GM21737 (cell line): ENCODE measurements around the gene KIRREL3.

ENCODE experiments used
- ATAC-seq: cut with Tn5 transposase; IDR thresholded peaks from one replicate; pipeline ENCODE4 v1.9.1; 2021; ENCODE audit warnings: mild to moderate bottlenecking, moderate library complexity; ENCODE audit not compliant: unreplicated experiment

Gene KIRREL3

DNA sequence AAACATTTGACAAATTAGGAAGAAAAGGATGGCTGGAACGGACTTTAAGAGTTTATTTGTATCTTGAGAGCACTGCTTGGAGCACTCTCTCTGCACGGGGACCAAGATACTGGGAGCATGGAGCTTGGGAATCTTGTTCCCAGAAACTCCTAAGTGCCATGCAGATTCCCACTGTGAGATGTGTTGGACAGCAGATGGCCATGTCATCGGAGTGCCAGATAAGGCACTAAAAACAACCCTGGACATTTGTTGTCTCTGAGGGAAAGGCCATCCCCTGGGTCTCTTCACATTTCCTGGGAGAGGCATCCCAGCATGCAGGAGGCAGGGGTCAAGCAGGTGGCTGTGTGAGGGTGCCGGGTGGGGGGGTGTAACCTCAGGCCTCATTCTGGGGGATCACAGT, 2.9 kb downstream of the KIRREL3 start:
- ATAC-seq, result no peak

DNA sequence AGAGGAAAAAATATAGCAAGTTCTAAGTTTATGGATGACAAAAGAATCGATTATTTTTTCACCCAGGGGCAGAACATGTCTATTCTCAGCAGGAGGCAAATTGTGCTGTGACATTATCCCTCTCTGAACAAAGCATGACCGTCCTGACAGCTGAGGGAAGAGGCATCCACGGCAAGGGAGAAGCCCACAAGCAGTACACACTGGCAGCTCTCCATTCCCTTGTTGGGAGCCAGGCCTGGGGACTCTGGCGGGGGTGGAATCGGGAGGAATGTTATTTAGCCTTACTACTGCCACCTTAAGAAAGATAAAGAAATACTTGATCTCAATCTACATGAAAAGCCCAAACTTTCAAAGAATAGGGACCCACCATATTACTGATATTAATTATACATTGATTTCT, 3.4 kb downstream of the KIRREL3 start:
- no peak for ATAC-seq

DNA sequence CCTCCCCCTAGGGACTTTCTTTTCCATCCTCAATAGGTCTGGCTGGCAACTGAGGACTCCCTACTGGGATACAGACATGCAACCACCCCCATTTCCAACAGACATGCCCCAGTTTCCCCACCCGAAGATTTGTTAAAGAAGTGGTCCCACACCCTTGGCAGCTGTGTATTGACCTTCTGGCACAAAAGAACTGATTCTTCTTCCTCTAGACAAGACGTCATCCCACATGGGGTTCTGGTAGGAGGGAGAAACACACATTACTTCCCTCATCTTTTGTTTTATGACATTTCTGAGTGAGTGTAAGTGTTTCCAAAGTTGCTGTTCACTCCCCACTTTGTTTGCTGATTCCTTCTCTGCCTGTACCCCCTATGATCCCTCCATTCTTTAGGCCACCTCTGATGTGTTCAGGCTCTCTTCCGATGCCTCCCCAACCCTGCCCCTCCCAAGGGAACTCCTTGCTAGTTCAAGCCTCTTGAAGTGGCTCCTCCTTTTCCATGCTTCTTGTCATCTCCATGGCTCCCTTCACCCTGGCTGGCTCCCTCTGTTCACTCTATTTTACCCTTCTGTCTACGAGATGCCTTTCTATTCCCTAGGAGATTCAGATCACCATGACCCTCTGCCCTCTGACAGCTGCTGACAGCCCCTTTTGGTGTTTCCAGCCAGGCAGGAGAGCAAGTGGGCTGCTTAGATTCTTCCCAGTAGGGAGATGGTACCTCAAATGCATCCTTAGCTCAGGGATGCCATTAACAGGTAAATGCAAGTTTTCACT, 4.3 kb downstream of the KIRREL3 start:
- no peak for ATAC-seq

DNA sequence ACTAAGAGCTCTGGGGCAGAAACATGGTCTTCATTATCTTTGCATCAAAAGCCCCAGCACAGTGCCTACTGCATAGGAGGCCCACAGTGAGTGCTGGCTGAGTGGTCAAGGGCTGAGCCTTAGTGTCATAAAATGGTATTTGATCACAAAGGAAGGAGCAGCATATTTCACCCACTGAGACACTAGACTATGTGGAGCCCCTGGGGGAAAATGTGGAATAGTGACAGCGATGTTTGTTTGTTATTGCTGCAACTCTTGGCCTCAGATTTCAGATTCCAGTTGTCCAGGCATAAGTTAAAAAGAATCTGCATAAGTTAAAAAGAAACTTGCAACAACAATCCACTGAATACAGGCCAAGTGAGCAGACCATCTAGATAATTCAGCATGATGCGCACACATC, 7.0 kb downstream of the KIRREL3 start:
- ATAC-seq, result no peak

DNA sequence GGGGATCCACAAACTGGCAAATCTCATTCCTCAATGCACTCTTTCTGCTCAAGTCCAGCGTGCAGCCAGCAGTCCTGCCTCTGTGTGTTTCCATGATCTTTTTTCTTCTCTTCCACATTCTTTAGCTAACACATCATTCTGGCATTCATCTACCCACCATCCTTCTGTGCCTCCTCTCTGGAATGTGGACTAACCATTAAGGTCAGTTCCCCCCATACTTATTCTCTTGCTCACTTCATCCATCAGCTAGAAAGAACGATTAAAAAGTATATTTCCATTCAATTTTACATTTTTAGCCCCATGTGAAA, 7.8 kb downstream of the KIRREL3 start:
- ATAC-seq, result no peak

DNA sequence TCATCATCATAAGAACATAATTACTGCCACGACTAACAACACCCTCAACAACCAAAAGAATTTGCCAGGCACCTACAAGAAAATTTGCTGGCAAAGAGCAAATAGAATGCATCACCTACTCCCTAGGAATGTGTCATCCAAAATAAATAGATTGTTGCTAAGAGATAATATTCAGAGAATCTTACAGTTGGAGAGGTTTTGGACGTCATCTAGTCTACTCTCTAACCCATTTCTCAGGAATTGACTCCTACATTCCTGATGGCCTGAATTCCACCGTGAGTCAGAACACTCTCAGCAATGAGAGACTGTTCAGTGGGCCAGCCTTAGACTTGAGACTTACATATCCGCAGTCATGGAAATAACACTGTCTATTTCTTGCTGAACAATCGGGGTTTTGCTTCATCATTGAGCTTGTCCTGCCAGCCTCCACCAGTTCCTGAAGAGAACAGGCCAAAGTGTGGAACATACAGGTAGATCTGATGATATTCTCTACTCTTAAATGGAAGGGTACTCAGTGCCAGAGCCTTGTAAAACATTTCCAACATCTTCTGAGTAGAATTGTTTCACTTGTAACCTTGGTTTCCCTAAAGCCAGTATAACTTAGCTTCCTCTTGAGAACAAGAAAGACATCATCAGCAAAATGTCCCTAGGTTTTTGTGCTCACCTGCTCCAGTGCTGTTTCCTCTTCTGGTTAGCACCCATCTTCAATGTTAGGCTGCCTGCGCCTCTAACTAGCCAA, 8.3 kb downstream of the KIRREL3 start:
- no peak for ATAC-seq

DNA sequence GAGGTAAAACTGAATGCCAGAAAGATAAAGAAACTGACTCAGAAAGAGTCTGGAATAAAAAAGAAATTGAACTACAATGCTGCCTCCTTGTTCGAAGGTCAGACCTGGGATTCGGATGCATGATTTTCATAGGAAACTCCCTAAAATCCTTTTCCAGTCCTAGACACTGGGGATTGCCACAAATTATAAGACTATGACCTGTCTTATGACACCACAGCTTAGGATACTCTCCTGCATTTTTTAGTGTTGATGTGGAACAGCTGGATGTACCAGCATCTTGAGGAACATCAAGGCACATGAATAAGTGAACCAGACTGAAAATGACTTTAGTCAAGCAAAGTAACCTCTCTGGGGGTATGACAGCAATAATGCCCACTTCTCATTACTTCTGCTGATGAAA, 9.0 kb downstream of the KIRREL3 start:
- ATAC-seq, result no peak

DNA sequence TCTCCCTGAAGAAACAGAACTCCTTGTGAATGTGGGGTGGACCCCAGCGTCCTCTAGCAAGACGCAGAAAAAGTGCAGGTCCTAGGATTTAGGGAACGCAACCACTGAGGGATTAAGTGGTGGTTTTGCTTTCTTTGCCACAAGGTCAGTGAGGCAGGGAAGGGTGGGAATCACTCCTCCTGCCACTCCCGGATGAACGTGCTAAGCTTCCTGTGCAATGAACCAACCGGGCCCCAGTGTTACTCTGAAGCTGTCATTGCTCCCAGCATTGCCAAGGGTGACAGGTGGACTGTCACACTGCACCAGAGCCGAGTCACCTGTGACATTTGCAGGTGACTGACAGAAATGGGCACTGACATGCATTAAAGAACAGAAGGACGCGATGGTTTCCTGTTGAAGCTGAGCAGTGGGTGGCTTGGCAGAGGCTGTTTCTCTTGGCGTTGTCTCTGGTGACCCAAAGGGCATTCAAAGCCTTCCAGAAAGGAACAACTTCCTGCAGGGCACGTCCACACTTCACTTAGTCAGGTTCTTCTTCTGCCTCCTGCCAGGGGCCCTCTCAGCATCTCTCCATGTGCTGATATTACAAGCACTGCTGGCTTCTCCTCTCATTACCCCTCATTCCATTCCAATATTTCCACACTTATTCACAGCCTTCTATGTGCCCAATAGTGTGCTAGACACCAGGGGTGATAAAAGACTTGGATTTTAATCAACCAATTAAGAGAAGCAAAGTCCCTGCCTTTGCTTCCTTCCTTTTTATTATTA, 9.7 kb downstream of the KIRREL3 start:
- ATAC-seq, result no peak

DNA sequence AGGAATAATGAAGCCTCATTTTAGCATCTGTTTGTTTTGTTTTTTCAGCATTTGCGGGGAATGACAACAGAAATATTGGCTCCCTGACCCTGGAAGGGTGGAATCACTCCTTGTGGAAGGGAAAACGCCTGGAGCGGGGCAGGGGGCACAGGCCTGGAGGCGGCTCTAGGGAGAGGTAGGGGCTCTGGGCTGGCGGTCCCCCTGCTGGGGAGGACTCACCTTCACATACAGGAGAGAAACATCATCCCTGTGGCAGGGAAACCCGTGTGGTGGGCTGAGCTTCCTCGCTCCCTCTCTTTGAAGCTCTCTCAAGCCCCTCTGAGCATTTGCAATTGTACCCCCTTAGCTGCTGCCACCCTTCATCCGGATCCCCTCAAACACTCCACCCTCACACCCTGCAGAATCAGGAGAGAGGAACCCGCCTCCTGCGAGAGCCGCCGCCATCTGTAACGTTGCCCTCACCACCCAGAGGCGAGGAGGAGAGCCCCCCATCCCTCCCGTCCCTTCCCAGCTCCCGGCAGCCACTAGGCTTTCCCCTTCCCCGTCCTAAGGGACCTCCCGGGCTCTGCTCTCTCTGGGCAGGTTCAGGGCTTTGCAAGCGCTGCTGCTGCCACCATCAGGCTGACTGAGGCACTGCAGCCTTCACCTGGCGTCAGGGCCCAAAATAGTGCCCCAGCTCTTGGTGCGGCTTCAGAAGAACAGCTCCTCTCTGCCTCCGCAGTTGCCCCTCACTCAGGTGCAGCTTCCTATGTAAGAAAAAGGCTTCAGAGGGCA, 10.4 kb downstream of the KIRREL3 start:
- peak; percentile 88 for ATAC-seq

DNA sequence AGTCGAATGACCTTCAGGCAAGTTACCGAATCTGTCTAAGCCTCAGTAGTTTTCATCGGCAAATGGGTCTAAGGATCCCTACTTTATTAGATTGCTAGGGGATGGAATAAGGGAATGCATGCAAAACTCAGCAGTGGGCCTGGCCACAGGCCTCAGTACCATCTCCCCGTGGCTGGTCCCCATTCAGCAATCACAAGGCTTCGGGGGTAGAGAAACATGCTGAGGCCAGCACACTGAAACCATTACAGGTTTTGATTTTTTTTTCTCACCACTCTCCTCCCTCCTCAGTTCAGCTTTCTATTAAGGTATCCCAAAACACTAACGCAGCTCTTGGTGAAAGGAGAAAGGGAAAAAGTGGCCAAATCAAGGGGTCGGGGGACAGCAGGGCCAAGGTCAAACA, 11.9 kb downstream of the KIRREL3 start:
- no peak for ATAC-seq

DNA sequence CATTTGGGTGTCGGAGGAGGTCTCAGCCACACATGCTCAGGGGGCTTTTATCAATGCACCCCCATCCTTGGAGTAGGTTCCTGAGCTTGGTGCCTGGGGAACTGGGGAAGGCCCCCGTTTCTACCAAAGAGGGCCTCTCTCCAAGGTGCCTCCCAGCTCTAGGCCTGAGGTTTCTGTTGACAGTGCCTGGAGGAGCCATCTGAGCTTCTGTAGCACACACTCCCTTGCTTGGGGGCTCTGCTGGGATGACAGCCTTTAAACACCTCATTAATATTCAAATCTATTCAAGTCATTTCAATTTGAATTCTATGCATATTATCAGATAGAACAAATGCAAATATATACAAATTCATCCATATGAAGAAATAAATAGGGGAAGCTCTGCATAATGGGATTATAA, 18.9 kb downstream of the KIRREL3 start:
- no peak for ATAC-seq

DNA sequence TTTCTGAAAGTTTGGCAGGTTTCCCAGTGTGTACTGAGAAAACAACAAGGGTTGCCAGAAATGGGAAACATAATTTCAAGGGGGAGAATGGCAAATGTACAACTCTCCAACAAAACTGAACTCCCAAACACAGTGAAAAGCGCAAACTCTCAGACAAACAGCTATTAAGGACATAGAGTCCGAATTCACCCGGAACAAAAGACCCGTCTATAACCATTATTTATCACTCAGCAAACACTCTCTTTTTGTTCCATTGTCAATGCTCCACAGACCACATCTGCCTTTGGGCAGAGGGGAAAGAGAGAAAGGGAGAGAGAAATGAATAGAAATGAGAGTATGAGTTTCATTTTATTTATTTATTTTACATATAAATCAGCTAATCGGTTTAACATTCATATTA, 21.7 kb downstream of the KIRREL3 start:
- no peak for ATAC-seq

DNA sequence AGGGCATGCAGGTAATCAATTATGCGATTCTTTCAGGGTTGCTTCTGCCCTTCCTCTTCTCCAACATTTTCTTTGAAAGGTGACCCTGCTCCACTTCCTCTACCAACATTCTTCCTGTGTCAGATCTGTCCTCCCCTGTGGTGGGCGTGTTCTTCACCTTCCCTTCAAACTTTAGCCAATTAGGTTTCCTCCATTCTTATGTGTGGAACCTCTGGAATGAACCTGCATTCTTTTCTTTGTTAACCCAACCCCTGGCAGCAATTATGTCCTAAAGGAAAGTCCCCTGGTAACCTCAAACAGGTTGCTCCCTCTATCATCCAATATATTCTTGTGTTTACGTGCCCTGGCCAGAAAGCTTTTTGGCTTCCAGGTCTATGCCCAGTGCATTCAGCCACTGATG, 22.4 kb downstream of the KIRREL3 start:
- ATAC-seq, result no peak

DNA sequence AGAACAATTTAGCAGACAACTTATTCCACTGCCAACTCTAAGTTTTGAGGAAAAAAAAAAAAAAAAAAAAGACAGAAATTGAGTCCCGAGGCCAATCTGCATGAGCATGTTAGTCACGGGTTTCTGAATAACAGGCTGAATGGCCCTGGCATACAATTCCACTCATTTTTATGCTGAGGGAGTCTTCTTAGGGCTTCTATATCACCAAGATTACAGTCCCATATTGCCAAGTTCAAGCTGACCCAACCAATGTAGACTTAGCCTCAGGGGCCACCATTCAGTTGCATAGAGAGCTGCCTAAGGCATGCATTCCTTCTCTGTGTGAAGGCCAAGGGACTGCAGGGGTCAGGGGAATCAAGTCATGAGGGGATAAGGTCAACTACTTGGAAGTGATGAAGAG, 27.5 kb downstream of the KIRREL3 start:
- ATAC-seq, result no peak

DNA sequence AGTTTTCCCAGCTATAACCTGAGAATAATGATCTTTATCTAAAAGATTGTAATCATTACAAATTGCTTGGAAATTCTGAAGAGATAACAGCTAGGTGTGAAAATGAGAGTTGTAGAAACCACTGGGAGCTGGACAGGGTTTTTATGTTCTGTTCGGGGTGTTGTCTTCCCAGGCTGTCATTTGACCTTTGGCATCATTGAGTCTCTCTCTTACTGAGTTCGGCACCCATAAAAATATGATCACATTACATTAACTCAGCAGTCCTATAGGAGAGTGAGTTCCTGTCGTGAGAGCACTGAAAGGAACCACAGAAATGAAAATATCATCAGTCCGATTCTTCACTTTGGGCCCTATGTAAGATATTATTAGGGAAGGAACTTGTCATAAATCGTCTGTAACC, 29.3 kb downstream of the KIRREL3 start:
- no peak for ATAC-seq

DNA sequence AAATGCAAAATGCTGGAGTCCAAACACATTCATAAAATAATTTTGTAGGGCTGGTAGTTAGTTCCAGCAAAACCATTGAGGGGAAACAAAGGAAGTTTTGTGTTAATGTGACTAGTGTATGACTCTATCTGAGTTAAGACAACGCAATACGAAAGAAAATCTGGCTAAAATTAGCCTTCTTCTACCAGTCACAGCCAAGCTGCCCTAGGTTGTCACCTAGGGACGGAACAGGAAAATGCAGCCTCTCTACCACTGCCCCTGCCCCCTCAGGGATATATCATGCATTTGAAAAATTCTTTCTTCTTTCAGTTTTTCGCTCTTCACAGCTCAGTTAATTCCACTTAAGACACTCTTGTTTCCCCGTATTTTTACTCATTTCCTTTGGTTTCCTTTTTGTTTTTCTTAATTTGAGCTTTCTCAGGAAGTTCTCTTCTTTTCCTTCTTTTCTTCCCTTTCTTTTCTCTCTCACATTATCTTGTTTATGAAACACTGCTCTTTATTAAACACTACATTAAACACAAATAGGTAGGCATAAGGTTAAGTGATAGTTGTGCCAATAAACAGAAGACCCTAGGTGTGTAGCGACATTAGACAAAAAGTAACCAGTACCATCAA, 30.6 kb downstream of the KIRREL3 start:
- no peak for ATAC-seq

DNA sequence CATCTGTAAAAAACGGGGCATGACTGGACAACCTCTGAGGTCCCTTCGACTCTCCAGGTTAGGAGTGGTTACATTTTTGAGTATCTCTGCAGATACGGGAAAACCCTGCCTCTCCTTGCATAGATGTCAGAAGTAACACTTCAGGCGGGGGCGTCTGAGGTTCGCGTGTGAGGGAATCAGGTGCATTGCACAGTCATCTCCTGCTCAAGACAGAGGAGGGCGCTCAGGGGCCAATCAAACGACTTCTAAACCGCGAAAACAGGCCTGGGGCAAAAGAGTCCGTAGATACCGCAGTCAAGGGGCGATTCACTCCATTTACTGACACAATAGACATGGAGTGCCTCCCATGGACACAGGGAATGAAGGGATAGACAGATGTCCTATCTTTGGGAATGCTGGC, 31.7 kb downstream of the KIRREL3 start:
- ATAC-seq, result no peak

DNA sequence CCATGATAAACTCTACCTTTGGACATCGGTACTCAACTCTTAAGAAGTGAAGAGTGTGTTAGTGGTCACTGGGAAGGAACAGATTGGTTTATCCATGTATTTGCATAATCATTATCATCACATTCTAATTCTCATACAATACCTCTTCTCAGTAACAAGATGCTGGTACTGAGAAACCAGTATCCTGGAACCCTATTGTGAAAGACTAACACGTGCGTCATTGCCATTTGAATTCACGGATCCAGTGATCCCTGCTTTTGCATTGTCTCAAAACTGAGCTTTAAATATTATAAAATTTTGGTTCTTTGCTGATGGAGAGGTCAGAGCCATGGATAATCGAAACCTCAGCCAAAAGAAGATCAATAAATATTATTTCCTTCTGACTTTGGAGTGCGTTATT, 35.2 kb downstream of the KIRREL3 start:
- no peak for ATAC-seq

DNA sequence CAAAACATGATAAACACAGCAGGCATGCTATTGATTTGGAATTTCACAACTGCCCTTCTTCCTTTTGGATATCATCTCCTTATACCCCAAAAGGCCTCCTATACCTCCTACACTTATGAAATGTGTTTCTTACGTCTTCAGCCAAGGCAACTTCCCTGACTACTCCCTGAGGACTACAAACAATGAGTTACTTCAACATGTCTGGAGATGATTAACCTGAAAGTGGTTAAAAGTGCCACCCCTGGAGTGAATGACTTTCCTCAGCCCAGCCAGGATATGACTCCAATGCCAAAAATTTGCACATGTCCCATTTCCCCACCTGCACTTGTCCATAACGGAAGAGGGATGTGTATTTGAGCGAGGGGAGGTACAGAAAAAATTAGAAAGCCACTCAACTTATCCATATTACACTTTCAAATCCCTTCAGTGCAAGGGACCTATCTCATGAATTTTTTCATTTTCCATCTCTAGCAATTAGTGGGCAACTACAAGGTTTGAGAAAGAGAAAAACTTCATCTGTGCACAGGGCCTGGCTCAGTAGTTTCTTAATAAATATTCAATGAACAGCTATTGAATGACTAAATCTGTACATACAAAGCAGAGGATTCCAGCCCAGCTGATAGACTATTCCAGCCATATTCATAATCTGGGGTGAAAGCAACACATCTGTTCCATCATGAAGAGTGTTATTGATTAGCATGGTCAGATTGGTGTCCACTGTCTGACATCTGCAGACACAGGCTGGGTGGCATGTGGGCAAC, 36.8 kb downstream of the KIRREL3 start:
- ATAC-seq, result no peak

DNA sequence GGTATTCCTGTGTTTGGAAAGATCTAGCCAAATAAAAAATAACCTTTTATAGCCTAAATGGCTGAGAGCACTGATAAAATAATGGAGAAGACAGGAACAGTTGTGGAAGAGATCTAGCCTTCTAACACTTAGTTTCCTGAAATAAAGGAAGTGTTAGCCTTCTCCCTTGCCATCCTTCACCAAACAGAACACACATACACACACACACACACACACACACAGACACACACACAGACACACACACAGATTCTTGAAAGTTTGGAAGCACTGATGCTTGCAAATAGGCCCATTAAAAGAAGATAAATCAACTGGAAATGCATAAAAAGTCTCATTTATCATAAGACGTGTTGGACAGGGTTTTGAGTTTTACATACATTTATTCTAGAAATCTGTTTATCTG, 37.5 kb downstream of the KIRREL3 start:
- ATAC-seq, result no peak
